CD4-positive, alpha-beta T cell treated with Interleukin-4 for 1 hour (primary cell): ENCODE results near the gene PDE4D.

Experiments used
- DNase-seq, 2 donors: peaks; one replicate each; pipeline ENCODE4 v3.0.0-alpha.2; 2020 to 2022

Gene PDE4D

GRCh38 chr5:59542306-59542705 is 351.2 kb downstream of the PDE4D start:
- no peak for DNase-seq

GRCh38 chr5:59540366-59540765 is 353.2 kb downstream of the PDE4D start:
- no peak for DNase-seq

GRCh38 chr5:59538750-59539121 is 354.8 kb downstream of the PDE4D start:
- DNase-seq: no peak

- DNase-seq: no peak
Observed at GRCh38 chr5:59537961-59538749, 355.4 kb downstream of the PDE4D start.

GRCh38 chr5:59536875-59537274 is 356.7 kb downstream of the PDE4D start:
- no peak for DNase-seq

GRCh38 chr5:59535561-59535960 is 358.0 kb downstream of the PDE4D start:
- DNase-seq: no peak

GRCh38 chr5:59533730-59534108 is 359.8 kb downstream of the PDE4D start:
- no peak for DNase-seq

- DNase-seq: no peak
Observed at GRCh38 chr5:59532979-59533729, 360.4 kb downstream of the PDE4D start.

GRCh38 chr5:59529239-59529638 is 364.3 kb downstream of the PDE4D start:
- no peak for DNase-seq

- no peak for DNase-seq
Observed at GRCh38 chr5:59528202-59528862, 365.2 kb downstream of the PDE4D start.

GRCh38 chr5:59525957-59526356 is 367.6 kb downstream of the PDE4D start:
- no peak for DNase-seq

- no peak for DNase-seq
Observed at GRCh38 chr5:59525311-59525710, 368.2 kb downstream of the PDE4D start.

GRCh38 chr5:59522201-59522831 is 371.2 kb downstream of the PDE4D start:
- DNase-seq: no peak

- no peak for DNase-seq
Observed at GRCh38 chr5:59521476-59521875, 372.1 kb downstream of the PDE4D start.

GRCh38 chr5:59519338-59519737 is 374.2 kb downstream of the PDE4D start:
- no peak for DNase-seq

GRCh38 chr5:59517926-59518585 is 375.5 kb downstream of the PDE4D start:
- no peak for DNase-seq

- no peak for DNase-seq
Observed at GRCh38 chr5:59516161-59516560, 377.4 kb downstream of the PDE4D start.

- peak in 1 of 2 donors; percentile 1 for DNase-seq
Observed at GRCh38 chr5:59506285-59506877, 387.1 kb downstream of the PDE4D start.

- DNase-seq: no peak
Observed at GRCh38 chr5:59504043-59504442, 389.5 kb downstream of the PDE4D start.

GRCh38 chr5:59503220-59503619 is 390.3 kb downstream of the PDE4D start:
- DNase-seq: no peak

GRCh38 chr5:59501316-59501715 is 392.2 kb downstream of the PDE4D start:
- DNase-seq: no peak

GRCh38 chr5:59500014-59500413 is 393.5 kb downstream of the PDE4D start:
- DNase-seq: no peak
